ENCODE results near the gene TDRD12. TPM values are rescaled to one million over a fixed set of nuclear protein-coding genes. Genes with fewer than 3 reads are reported as not detected.

The TDRD12 gene, protein sequence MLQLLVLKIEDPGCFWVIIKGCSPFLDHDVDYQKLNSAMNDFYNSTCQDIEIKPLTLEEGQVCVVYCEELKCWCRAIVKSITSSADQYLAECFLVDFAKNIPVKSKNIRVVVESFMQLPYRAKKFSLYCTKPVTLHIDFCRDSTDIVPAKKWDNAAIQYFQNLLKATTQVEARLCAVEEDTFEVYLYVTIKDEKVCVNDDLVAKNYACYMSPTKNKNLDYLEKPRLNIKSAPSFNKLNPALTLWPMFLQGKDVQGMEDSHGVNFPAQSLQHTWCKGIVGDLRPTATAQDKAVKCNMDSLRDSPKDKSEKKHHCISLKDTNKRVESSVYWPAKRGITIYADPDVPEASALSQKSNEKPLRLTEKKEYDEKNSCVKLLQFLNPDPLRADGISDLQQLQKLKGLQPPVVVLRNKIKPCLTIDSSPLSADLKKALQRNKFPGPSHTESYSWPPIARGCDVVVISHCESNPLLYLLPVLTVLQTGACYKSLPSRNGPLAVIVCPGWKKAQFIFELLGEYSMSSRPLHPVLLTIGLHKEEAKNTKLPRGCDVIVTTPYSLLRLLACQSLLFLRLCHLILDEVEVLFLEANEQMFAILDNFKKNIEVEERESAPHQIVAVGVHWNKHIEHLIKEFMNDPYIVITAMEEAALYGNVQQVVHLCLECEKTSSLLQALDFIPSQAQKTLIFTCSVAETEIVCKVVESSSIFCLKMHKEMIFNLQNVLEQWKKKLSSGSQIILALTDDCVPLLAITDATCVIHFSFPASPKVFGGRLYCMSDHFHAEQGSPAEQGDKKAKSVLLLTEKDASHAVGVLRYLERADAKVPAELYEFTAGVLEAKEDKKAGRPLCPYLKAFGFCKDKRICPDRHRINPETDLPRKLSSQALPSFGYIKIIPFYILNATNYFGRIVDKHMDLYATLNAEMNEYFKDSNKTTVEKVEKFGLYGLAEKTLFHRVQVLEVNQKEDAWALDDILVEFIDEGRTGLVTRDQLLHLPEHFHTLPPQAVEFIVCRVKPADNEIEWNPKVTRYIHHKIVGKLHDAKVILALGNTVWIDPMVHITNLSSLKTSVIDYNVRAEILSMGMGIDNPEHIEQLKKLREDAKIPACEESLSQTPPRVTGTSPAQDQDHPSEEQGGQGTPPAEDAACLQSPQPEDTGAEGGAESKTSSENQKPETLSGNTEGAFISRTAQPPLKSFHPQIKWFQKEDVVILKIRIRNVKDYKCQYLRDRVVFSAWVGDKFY (N-terminal part only)
- 0.28 and 0.30 TPM in 2 replicates for total RNA-seq

DNA sequence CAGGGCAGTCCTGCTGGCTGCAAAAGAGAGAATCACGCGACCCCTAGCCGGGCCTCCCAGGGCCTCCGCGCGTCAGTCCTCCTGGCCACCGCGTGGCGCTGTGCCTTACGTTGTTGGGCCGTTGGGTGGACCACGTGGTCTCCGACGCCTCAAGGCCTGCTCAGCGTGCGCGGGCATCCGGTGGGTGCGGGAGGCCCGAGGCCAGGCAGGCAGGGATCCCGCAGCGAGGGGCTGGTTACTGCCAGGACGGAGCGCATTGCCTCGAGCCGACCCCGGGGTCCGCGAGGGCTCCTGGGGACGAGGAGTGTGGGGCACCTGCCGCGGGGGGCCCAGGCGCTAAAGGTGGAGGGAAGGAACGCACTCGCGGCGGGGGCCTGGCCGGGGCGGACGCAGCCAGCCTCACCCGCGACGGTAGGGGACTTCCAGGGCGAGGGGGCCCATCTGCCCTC, at the start of gene TDRD12:
TDRD12 (plus strand) TSS at position 157 of the 449 bp plus-strand sequence. CDS start 306 bp downstream, outside the sequence.

DNA sequence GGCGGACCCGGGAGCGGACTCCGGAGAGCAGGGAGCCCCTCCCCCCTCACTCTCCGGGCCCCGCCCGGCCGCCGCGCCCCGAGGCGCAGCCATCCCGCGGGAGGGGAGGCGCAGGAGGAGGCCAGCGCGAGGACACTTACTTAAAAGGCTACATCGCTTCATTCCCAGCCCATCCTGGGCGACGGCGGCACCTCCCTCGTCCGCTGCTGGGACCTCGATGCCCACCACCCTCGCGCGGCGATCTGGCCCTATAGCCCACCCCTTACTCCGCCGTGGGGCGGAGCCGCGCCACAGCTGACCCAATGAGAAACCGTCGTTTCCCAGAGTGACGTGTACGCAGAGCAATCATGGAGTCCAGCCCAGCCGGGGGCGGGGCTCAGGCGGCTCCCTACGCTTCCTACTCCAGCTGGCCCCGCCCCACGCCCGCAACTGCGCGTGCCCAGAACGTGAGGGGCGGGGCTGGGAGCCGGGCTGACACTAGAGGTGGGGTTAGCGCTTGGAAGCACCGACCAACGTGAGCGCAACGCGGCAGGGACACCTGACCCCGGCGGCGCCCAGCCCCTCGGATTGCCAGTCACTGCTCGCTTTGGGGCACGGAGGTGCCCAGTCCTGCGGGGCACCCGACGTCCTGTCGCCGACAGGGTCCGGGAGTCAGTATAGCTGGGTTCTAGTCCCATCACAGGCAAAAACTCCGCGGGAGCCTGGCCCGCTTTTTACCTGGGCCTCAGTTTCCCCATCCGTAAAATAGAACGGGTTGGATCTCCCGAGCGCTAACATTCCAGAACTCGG, 44.4 kb upstream of the TDRD12 start, which contains the start of gene ANKRD27:
ANKRD27 (minus strand) TSS at position 250 of the 789 bp plus-strand sequence. CDS start 16,165 bp downstream, outside the sequence.

DNA sequence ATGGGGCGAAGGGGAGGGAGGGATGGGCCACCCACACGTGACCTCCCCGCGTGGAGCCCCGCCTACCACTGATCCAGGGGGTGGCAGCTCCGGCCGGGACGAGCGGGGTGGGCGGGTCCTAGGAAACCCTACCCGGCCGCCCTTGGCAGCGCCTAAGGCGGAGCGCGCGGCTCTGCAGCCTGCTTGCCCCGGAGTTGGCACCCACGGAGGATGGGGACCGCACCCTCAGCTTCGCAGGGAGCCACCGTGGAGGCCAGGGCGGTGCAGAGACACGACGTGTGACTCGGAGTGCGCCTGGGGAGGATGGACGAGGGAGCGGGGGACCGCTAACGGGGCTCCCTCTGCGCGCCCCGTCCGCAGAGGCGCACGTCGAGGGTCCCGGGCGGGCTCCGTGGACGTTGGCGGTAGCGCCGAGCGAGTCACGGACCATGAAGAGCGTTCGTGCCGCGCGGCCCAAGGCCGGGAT, 43.8 kb upstream of the TDRD12 start, which contains the start of gene RGS9BP:
RGS9BP (plus strand) TSS at position 129 of the 466 bp plus-strand sequence. CDS start 416 bp downstream, outside the sequence.

DNA sequence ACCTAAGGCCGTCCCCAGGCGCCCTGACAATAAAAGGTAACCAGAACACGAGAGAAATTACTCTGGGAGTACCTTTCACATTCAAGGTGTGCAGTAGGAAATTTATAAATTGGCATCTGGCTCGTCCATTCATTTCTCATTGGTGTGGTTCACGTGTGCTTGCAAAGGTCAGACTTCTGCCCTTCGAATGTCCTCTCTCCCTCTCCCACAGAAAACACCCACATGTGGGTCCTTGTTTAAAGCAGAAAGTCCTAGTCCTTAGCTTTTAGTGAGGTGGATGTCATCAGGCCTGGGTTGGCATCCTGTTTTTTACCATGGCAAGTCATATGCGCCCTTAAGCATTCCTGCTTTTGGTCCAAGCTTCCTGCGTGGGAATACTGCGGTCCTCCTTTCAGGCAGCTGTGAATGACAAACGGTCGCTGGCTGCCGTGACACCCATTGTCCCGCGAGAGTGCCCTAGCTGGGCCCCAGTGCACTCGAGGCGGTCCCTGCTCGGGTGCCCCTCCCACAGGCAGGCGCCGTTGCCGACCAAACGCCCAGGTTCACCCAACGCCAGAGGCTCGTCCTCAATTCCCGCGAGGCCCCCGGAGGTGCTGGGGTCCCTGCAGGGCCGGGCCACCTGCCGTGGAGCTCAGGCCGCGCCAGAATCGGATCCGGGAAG, 28.1 kb upstream of the TDRD12 start, which contains the start of gene NUDT19:
NUDT19 (plus strand) TSS at position 531 of the 661 bp plus-strand sequence. CDS start 140 bp downstream, outside the sequence.

DNA sequence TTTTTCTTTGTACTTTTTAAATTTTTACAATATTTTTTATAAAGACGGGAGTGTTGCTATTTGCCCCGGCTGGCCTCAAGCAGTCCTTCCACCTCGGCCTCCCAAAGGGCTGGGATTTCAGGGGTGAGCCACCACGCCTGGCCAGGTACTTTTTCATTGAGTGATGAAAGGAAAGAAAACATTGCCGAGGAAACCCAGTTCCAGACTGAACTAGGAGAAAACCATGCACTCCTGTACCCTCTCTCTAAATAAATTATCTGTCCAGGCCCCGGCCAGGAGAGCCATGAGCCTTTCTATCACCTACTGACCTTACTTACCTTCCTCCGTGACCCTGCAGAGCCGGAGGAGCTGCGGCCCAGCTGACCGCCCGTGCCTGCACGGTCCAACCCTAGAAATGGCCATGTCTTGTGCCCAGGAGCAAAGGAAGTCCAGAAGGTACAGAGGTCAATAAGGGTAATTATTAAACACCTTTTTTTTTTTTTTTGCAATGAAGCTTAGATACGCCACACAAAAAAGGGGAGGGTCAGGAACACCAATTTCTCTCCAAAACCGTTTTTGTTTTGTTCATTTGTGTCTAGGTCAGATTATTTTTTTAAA, 149.9 kb downstream of the TDRD12 start, which contains the start of gene SLC7A9:
SLC7A9 (minus strand) TSS at position 399 of the 597 bp plus-strand sequence. CDS start 1,233 bp downstream, outside the sequence.

Other genes with a start within 250 kb of the TDRD12 start
- 111 and 114 TPM in 2 replicates for gene PDCD5, start 138.6 kb upstream of the TDRD12 start, total RNA-seq
- gene ANKRD27, start 44.6 kb upstream of the TDRD12 start, total RNA-seq, result 28.5 and 41.5 TPM in 2 replicates
- gene RGS9BP, start 43.9 kb upstream of the TDRD12 start, total RNA-seq, result 0.23 and 0.59 TPM in 2 replicates
- 4.5 and 7.8 TPM in 2 replicates for gene NUDT19, start 27.9 kb upstream of the TDRD12 start, total RNA-seq
- 0.59 TPM in 1 of 2 replicates, not detected in the other for gene SLC7A9, start 150.0 kb downstream of the TDRD12 start, total RNA-seq